Rectal smooth muscle tissue (tissue), 1 donor: ENCODE data around the gene SLC37A4.
"Not testable (repeated sequence)": the region's sequence is repeated elsewhere in the genome, so short reads cannot be mapped to it uniquely, and the experiment has no call there.

ENCODE experiments used
- H3K27ac ChIP-seq: one replicate; pipeline ENCODE4 v1.7.0; 2013; ENCODE audit warnings: low read depth, low read length, inconsistent platforms
- H3K27me3 ChIP-seq: one replicate; pipeline ENCODE4 v1.7.0; 2013; ENCODE audit warnings: low read length; ENCODE audit not compliant: control insufficient read depth, insufficient read depth
- H3K36me3 ChIP-seq: one replicate; pipeline ENCODE4 v1.7.0; 2013; ENCODE audit warnings: low read length; ENCODE audit not compliant: control insufficient read depth, insufficient read depth
- H3K4me1 ChIP-seq: one replicate; pipeline ENCODE4 v1.7.0; 2013; ENCODE audit warnings: low read length; ENCODE audit not compliant: control insufficient read depth, insufficient read depth
- H3K4me3 ChIP-seq: one replicate; pipeline ENCODE4 v1.7.0; 2013; ENCODE audit warnings: low read length
- H3K9ac ChIP-seq: one replicate; pipeline ENCODE4 v1.7.0; 2013; ENCODE audit warnings: low read length

Gene SLC37A4

DNA sequence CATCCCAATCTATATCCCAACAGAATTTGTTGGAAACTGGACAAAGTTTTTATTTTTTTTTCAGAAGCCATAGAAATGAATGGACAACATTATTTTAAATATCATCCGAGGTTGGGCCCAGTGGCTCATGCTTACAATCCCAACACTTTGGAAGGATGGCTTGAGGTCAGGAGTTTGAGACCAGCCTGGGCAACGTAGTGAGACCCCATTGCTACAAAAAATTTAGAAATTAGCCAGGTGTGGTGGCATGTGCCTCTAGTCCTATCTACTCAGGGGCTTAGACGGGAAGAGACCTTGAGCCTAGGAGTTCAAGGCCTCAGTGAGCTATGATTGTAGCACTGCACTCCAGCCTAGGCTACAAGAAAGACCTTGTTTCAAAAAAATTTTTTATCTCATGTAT lies 4.1 kb upstream of the SLC37A4 start:
- Histone ChIP-seq H3K4me3 (no peak overlapping the region), H3K9ac (no peak overlapping the region), H3K36me3 (no peaks in the 10 kb centered on the region), H3K27ac (no peak overlapping the region), H3K4me1 (peaks cover 2% of the 10 kb centered on the region), H3K27me3 (no peaks in the 10 kb centered on the region)

- H3K4me1 ChIP-seq, H3K27ac ChIP-seq, H3K4me3 ChIP-seq, H3K9ac ChIP-seq, H3K36me3 ChIP-seq, H3K27me3 ChIP-seq: not testable (repeated sequence)
Observed at GRCh38 chr11:119033421-119033820, 2.7 kb upstream of the SLC37A4 start.

GRCh38 chr11:119031912-119032280 lies 1.2 kb upstream of the SLC37A4 start:
- no peak overlapping the region for H3K4me3 ChIP-seq
- H3K27me3 ChIP-seq, result no peaks in the 10 kb centered on the region
- H3K9ac ChIP-seq, result no peak overlapping the region
- H3K27ac ChIP-seq, result no peak overlapping the region
- H3K4me1 ChIP-seq, result peaks cover 4% of the 10 kb centered on the region
- peaks cover 1% of the 10 kb centered on the region for H3K36me3 ChIP-seq

DNA sequence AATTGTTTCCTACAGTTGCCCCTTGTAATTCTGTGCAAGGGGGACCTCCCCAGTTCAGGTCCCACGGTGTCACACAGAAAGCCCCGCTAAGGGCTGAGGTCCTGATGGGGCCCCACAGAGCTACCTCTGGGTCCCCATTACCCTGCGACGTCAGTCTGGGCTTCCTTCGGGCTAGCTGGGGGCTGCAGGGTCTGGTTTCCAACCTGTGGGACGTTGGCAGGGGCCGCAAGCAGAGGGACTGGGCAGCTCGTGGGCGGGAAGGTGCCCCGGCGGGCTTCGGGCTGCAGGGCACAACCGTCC lies 698 bp downstream of the SLC37A4 start:
- H3K4me3 ChIP-seq, result peak overlapping the region; percentile 96
- peak overlapping the region; percentile 59 for H3K9ac ChIP-seq
- peaks cover 4% of the 10 kb centered on the region for H3K4me1 ChIP-seq
- H3K27ac ChIP-seq, result peak overlapping the region; percentile 22
- H3K36me3 ChIP-seq, result peaks cover 7% of the 10 kb centered on the region
- no peaks in the 10 kb centered on the region for H3K27me3 ChIP-seq

DNA sequence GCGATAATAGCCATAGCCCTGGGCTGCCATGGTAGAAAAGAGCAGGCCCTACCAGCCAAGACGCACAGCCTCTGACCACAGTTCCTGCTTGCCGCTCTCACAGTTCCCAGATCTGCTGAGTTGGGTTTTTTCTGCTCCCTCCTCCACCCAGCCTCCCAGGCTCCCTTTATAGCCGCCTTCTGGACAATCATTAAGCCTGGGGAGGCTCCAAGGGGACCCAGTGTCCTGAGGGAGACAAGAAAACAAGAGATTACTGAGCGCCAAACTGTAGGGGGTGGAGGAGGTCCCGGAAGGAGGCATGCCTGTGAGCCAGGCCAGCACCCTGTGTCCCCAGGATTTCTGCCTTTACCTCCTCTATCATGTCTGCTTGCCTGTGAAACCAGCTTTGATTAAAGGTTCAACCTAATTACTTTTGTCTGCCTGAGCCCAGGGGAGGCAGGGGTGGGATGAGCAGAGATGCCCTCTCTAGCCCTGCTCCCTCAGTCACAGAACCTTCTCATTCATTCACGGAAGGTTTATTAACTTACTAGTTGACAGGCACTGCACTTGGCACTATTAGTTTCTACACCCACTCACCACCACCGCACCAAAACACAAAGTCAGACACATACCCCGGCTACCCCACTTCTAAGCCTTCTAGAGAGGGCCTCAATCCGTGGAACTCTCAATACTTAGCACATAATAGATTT lies 1.2 kb downstream of the SLC37A4 start:
- peak overlapping the region; percentile 96 for H3K4me3 ChIP-seq
- H3K36me3 ChIP-seq, result peaks cover 12% of the 10 kb centered on the region
- H3K27ac ChIP-seq, result peak overlapping the region; percentile 22
- peaks cover 4% of the 10 kb centered on the region for H3K4me1 ChIP-seq
- peak overlapping the region; percentile 32 for H3K9ac ChIP-seq
- H3K27me3 ChIP-seq, result no peaks in the 10 kb centered on the region

DNA sequence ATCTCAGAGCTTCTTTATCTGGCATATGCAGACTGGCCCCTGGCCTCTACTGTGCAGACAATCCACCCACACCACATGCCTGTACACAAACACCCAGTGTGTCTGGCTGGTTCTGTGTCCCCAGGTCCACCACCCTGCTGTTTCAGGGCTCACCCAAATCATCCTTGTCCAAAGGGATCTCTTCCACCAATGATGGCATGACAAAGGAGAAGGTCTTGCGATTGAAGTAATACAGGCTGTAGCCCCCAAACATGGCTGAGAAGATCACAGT lies 1.7 kb downstream of the SLC37A4 start:
- Histone ChIP-seq H3K27ac (no peak overlapping the region), H3K4me3 (peak overlapping the region; percentile 96), H3K36me3 (peaks cover 14% of the 10 kb centered on the region), H3K27me3 (no peaks in the 10 kb centered on the region), H3K9ac (no peak overlapping the region), H3K4me1 (peaks cover 4% of the 10 kb centered on the region)

- Histone ChIP-seq H3K27me3 (no peaks in the 10 kb centered on the region), H3K36me3 (peaks cover 17% of the 10 kb centered on the region), H3K4me1 (peaks cover 4% of the 10 kb centered on the region), H3K9ac (no peak overlapping the region), H3K27ac (no peak overlapping the region), H3K4me3 (peak overlapping the region; percentile 96)
Observed at GRCh38 chr11:119028346-119029068, 2.2 kb downstream of the SLC37A4 start.

- Histone ChIP-seq H3K36me3 (peaks cover 21% of the 10 kb centered on the region), H3K27me3 (no peaks in the 10 kb centered on the region), H3K27ac (no peak overlapping the region), H3K9ac (no peak overlapping the region), H3K4me3 (peak overlapping the region; percentile 20), H3K4me1 (peaks cover 4% of the 10 kb centered on the region)
Observed at GRCh38 chr11:119027561-119028345, 2.9 kb downstream of the SLC37A4 start.

- Histone ChIP-seq H3K9ac (no peak overlapping the region), H3K4me1 (peaks cover 4% of the 10 kb centered on the region), H3K27me3 (no peaks in the 10 kb centered on the region), H3K36me3 (peaks cover 21% of the 10 kb centered on the region), H3K4me3 (no peak overlapping the region), H3K27ac (no peak overlapping the region)
Observed at GRCh38 chr11:119026970-119027369, 3.7 kb downstream of the SLC37A4 start.

GRCh38 chr11:119025978-119026766 lies 4.5 kb downstream of the SLC37A4 start:
- no peak overlapping the region for H3K4me3 ChIP-seq

DNA sequence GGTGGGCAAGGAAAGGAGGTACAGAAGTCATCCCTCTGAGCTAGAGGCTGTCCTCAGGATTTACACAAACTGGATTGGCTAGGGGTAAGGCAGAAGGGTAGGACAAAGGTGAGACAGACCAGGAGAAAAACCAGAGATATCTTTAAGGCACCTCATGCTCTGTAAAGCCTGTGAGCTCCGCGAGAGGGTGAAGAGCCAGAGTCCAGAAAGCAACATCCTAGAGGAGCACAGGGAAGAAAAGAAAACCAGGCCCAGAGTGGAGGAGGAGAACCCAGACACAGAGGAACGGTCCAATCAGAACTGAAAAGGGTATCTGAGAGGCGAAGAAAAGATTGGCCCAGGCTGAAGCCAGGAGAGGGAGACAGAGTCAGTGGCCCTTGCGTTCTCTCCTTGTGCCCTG lies 5.1 kb downstream of the SLC37A4 start:
- peaks cover 21% of the 10 kb centered on the region for H3K36me3 ChIP-seq
- no peak overlapping the region for H3K9ac ChIP-seq
- H3K4me1 ChIP-seq, result peaks cover 4% of the 10 kb centered on the region
- no peaks in the 10 kb centered on the region for H3K27me3 ChIP-seq
- H3K27ac ChIP-seq, result no peak overlapping the region
- H3K4me3 ChIP-seq, result no peak overlapping the region

More at GRCh38 chr11:119025978-119026766, 4.5 kb downstream of the SLC37A4 start:
- H3K36me3 ChIP-seq, result peaks cover 21% of the 10 kb centered on the region
- H3K27me3 ChIP-seq, result no peaks in the 10 kb centered on the region
- H3K4me1 ChIP-seq, result peaks cover 4% of the 10 kb centered on the region
- no peak overlapping the region for H3K27ac ChIP-seq
- no peak overlapping the region for H3K9ac ChIP-seq

- Histone ChIP-seq H3K27me3 (no peaks in the 10 kb centered on the region), H3K4me1 (peaks cover 4% of the 10 kb centered on the region), H3K36me3 (peaks cover 21% of the 10 kb centered on the region), H3K27ac (no peak overlapping the region), H3K4me3 (no peak overlapping the region), H3K9ac (no peak overlapping the region)
Observed at GRCh38 chr11:119025099-119025473, 5.6 kb downstream of the SLC37A4 start.
